Osteoblast (primary cell): ENCODE results near the gene CCDC30. TPM values are rescaled to one million over a fixed set of nuclear protein-coding genes. Genes with fewer than 3 reads are reported as not detected.

Experiments used
- DNase-seq: peaks from one replicate; pipeline ENCODE4 v3.0.0; 2011; ENCODE audit warnings: low spot score, mixed read lengths; ENCODE audit not compliant: insufficient read length; ENCODE audit errors: missing footprints
- H2AFZ ChIP-seq: 2 replicates; pipeline ENCODE4 v1.6.0; 2011; ENCODE audit warnings: mild to moderate bottlenecking, low read length
- H3K27ac ChIP-seq: 2 replicates; pipeline ENCODE4 v1.5.1; 2011; ENCODE audit warnings: mild to moderate bottlenecking, low read depth, low read length, moderate library complexity
- H3K27me3 ChIP-seq: 2 replicates; pipeline ENCODE4 v1.6.0; 2012; ENCODE audit warnings: mild to moderate bottlenecking, control low read depth, inconsistent platforms, low read length, moderate library complexity; ENCODE audit not compliant: insufficient read depth
- H3K36me3 ChIP-seq: 2 replicates; pipeline ENCODE4 v1.5.1; 2011; ENCODE audit warnings: mild to moderate bottlenecking, low read length, control low read depth, moderate library complexity; ENCODE audit not compliant: insufficient read depth
- H3K4me1 ChIP-seq: 2 replicates; pipeline ENCODE4 v1.5.1; 2011; ENCODE audit warnings: mild to moderate bottlenecking, low read length, control low read depth, moderate library complexity; ENCODE audit not compliant: insufficient read depth
- H3K4me2 ChIP-seq: 2 replicates; pipeline ENCODE4 v1.6.0; 2011; ENCODE audit warnings: mild to moderate bottlenecking, low read length; ENCODE audit not compliant: insufficient read depth
- H3K4me3 ChIP-seq: fragments of 200-600 bp; sonication (generic); 3 replicates; pipeline ENCODE4 v1.5.1; 2012; ENCODE audit warnings: mild to moderate bottlenecking, low read length, inconsistent platforms; ENCODE audit not compliant: insufficient read depth
- H3K79me2 ChIP-seq: 2 replicates; pipeline ENCODE4 v1.6.0; 2012; ENCODE audit warnings: mild to moderate bottlenecking, low read length, control low read depth, inconsistent platforms; ENCODE audit not compliant: insufficient read depth
- H3K9me3 ChIP-seq: 2 replicates; pipeline ENCODE4 v1.5.1; 2011; ENCODE audit warnings: low read depth, low read length, control low read depth
- H4K20me1 ChIP-seq: 2 replicates; pipeline ENCODE4 v1.6.0; 2012; ENCODE audit warnings: mild to moderate bottlenecking, low read length, control low read depth; ENCODE audit not compliant: insufficient read depth
- small RNA-seq: library from RNA; depleted of rRNA; stranded (forward); fragments of <200 nt; gene quantifications from one replicate; pipeline ENCODE3, GENCODE V24; 2012
- total RNA-seq: library from RNA; depleted of rRNA; stranded (reverse); fragments of >200 nt; gene quantifications from 2 replicates; pipeline ENCODE4 v1.2.3, GENCODE V29; 2012
- TF ChIP-seq, protein P1 (sequence below): IDR thresholded peaks from 2 replicates; pipeline ENCODE4 v1.5.1; 2011; ENCODE audit warnings: mild to moderate bottlenecking, low read depth, low read length, moderate library complexity; ENCODE audit errors: extremely low read depth

CCDC30 gene
- total RNA-seq, 1 donor, result 4.0 TPM

DNA sequence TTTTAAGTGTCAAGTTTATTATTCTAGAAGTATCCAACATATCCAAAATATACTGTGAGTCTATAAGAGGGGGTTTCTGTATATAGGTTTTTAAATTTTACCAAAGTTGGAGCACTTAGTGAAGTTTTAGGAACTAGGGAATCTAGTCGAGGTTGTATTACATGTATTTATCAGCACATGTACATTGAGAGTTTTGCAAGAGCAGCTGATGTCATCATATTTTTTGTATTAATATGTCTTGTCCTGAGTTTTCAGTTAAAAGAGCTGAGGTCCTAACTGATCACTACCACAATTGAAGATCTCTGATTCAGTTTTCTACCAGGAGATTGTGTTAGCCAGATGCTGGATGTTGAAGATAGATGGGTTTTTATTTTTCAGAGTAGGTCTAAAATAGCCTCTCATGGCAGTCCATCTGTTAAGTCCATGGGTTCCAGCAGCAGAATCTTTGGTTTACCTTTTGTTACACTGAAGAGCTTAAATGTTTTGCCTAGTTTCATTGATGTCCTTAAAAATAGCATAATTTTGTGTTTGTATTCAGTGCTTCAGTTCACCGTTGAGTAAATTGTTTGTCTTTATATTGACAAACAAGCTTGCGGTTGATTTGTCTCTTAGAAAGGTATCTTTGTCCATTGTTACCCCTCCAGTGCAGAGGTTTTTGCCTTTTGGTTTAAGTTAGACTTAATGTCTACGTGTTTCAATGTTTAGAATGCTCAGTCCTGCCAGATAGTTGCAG is 235.2 kb downstream of the CCDC30 start:
- H2AFZ ChIP-seq, result no peak overlapping the region
- TF ChIP-seq, protein P1, sequence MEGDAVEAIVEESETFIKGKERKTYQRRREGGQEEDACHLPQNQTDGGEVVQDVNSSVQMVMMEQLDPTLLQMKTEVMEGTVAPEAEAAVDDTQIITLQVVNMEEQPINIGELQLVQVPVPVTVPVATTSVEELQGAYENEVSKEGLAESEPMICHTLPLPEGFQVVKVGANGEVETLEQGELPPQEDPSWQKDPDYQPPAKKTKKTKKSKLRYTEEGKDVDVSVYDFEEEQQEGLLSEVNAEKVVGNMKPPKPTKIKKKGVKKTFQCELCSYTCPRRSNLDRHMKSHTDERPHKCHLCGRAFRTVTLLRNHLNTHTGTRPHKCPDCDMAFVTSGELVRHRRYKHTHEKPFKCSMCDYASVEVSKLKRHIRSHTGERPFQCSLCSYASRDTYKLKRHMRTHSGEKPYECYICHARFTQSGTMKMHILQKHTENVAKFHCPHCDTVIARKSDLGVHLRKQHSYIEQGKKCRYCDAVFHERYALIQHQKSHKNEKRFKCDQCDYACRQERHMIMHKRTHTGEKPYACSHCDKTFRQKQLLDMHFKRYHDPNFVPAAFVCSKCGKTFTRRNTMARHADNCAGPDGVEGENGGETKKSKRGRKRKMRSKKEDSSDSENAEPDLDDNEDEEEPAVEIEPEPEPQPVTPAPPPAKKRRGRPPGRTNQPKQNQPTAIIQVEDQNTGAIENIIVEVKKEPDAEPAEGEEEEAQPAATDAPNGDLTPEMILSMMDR, result no peak
- H3K79me2 ChIP-seq, result peaks cover 80% of the 10 kb centered on the region
- no peaks in the 10 kb centered on the region for H3K27me3 ChIP-seq
- H3K9me3 ChIP-seq, result no peaks in the 10 kb centered on the region
- H3K27ac ChIP-seq, result no peak overlapping the region
- H3K36me3 ChIP-seq, result peaks cover 93% of the 10 kb centered on the region
- H3K4me1 ChIP-seq, result no peaks in the 10 kb centered on the region
- H3K4me2 ChIP-seq, result no peak overlapping the region
- H3K4me3 ChIP-seq, result no peak overlapping the region
- no peak for DNase-seq
- H4K20me1 ChIP-seq, result peaks cover 25% of the 10 kb centered on the region

DNA sequence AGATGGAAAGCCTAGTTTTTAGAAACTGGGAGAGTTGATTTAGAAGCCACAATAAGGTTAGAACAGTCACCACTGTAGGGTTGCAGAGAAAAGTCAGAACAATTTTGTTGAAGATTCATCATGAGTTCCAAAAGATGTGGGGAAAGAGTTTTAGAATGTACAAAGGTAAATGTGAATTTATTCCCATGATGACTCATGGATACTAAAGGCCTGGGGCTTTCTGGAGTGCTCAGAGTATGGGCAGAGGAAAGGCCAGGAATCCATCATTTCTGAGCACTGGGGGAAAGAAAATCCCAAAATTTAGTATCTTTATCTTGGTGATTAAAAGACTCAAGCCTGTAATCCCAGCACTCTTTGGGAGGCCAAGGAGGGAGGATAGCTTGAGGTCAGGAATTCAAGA is 236.9 kb downstream of the CCDC30 start:
- Histone ChIP-seq H4K20me1 (peaks cover 17% of the 10 kb centered on the region), H3K4me3 (no peak overlapping the region), H3K4me2 (no peak overlapping the region), H3K27ac (no peak overlapping the region), H3K9me3 (no peaks in the 10 kb centered on the region), H3K79me2 (peaks cover 76% of the 10 kb centered on the region), H2AFZ (no peak overlapping the region), H3K36me3 (peaks cover 95% of the 10 kb centered on the region), H3K27me3 (no peaks in the 10 kb centered on the region), H3K4me1 (no peaks in the 10 kb centered on the region)
- TF ChIP-seq, protein P1, result no peak
- no peak for DNase-seq

DNA sequence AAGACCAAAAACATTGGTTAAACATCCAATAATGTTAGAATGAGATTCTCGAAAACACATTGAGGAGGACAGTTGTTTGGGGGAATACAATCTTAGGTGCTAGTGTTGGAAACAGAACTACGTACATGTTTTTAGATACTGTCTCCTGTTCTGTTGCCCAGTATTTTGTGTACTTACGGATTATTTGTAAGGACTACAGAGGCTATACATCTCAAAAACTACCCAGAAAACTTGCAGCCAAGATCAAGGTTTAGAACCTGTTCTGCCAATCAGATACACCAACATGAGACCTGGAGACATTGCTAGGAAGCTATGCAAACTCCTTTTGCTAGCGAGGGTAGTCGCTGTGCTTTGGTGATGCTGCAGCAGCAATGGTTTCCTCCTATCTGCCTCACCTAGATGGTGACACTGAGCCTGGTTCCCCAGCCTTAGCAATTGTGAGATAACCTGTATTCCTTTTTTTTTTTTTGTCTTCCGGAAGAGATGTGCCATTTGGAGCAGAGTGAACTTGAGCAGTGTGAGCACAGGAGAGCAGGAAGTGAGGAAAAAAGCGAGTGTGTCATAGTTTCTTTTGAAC is 240.9 kb downstream of the CCDC30 start:
- Histone ChIP-seq H3K36me3 (peaks cover 71% of the 10 kb centered on the region), H3K79me2 (peaks cover 46% of the 10 kb centered on the region)
- TF ChIP-seq, protein P1, result no peak

More for the DNA sequence above, 240.9 kb downstream of the CCDC30 start:
- Histone ChIP-seq H4K20me1 (peaks cover 3% of the 10 kb centered on the region), H3K4me1 (no peaks in the 10 kb centered on the region), H3K27me3 (no peaks in the 10 kb centered on the region), H3K4me2 (no peak overlapping the region), H2AFZ (no peak overlapping the region), H3K27ac (no peak overlapping the region), H3K4me3 (no peak overlapping the region), H3K9me3 (no peaks in the 10 kb centered on the region)
- DNase-seq, result no peak

Small RNA genes within 50 kb of the gene (small RNA-seq; reads per million reads assigned to genes)
- gene RNU6-536P, result not detected
- not detected for gene TMSB4XP1

Other genes with a start within 250 kb of the CCDC30 start
- 37.3 and 41.8 TPM in 2 replicates for gene FOXJ3, start 128.1 kb upstream of the CCDC30 start, total RNA-seq
- not detected in 2 replicates for gene RIMKLA, start 82.5 kb upstream of the CCDC30 start, total RNA-seq
- 0.88 and 3.3 TPM in 2 replicates for gene ZMYND12, start 7.3 kb upstream of the CCDC30 start, total RNA-seq
- gene PPCS, start 6.7 kb upstream of the CCDC30 start, total RNA-seq, result 64.4 and 72.2 TPM in 2 replicates
- gene PPIH, start 195.1 kb downstream of the CCDC30 start, total RNA-seq, result 17.4 and 18.3 TPM in 2 replicates
- 481 and 491 TPM in 2 replicates for gene YBX1, start 219.1 kb downstream of the CCDC30 start, total RNA-seq